Retinal pigment epithelial cell (primary cell): ENCODE results near the gene PCAT6.

Experiments used
- DNase-seq: peaks from one replicate; pipeline ENCODE4 v3.0.0-alpha.2; 2010; ENCODE audit warnings: low read depth
- H3K4me3 ChIP-seq: 2 replicates; pipeline ENCODE4 v1.5.1; 2011; ENCODE audit warnings: mild to moderate bottlenecking, low read length, control low read depth, moderate library complexity
- CTCF ChIP-seq: conservative IDR thresholded peaks from 2 replicates; pipeline ENCODE4 v1.5.1; 2011; ENCODE audit warnings: low read depth, low read length, control low read depth, inconsistent platforms

PCAT6 gene

GRCh38 chr1:202835548-202836072 lies 24.9 kb downstream of the PCAT6 start:
- no peak for DNase-seq
- no peak overlapping the region for H3K4me3 ChIP-seq

GRCh38 chr1:202836623-202837403 lies 26.1 kb downstream of the PCAT6 start:
- TF ChIP-seq CTCF: no peak
- DNase-seq: no peak
- H3K4me3 ChIP-seq: no peak overlapping the region

More at GRCh38 chr1:202835548-202836072, 24.9 kb downstream of the PCAT6 start:
- no peak for TF ChIP-seq CTCF

GRCh38 chr1:202837746-202838262 lies 27.1 kb downstream of the PCAT6 start:
- DNase-seq: no peak
- H3K4me3 ChIP-seq: no peak overlapping the region

GRCh38 chr1:202843081-202843480 lies 32.3 kb downstream of the PCAT6 start:
- no peak for TF ChIP-seq CTCF
- H3K4me3 ChIP-seq: no peak overlapping the region
- no peak for DNase-seq

More at GRCh38 chr1:202837746-202838262, 27.1 kb downstream of the PCAT6 start:
- TF ChIP-seq CTCF: no peak

- H3K4me3 ChIP-seq: no peak overlapping the region
- no peak for TF ChIP-seq CTCF
- no peak for DNase-seq
Measured at GRCh38 chr1:202844259-202844658, 33.5 kb downstream of the PCAT6 start.

GRCh38 chr1:202844935-202845334 lies 34.2 kb downstream of the PCAT6 start:
- TF ChIP-seq CTCF: no peak
- no peak for DNase-seq
- H3K4me3 ChIP-seq: no peak overlapping the region

- no peak for TF ChIP-seq CTCF
- no peak for DNase-seq
- H3K4me3 ChIP-seq: no peak overlapping the region
Measured at GRCh38 chr1:202848191-202848542, 37.4 kb downstream of the PCAT6 start.
